HEK293 (cell line): Measurements from ENCODE around the gene ARPC5.

Source experiments
- CTCF ChIA-PET: fragments of 350-600 bp; formaldehyde crosslinking; extraction: SDS; loops from one replicate; lab custom pipeline; 2021; ENCODE audit warnings: antibody characterized with exemption; lab: Yijun Ruan, JAX
- POLR2A ChIA-PET: fragments of 300-600 bp; formaldehyde crosslinking; extraction: SDS; loops from one replicate; lab custom pipeline; 2020; ENCODE audit warnings: antibody characterized with exemption, inconsistent platforms; lab: Yijun Ruan, JAX
- H3K27ac ChIP-seq: fragments of 200-500 bp; sonication (Bioruptor generic); 2 replicates; pipeline ENCODE4 v1.5.1; 2014; ENCODE audit warnings: low read depth, low read length, control low read depth, inconsistent platforms; ENCODE audit errors: extremely low read depth
- H3K36me3 ChIP-seq, 2 experiments: fragments of 200-500 bp in 1 of 2; sonication (Bioruptor generic) in 1 of 2; 1 replicate in 1 of 2; 2 replicates in 1 of 2; pipeline ENCODE4 v1.5.1; 2014 to 2017; ENCODE audit warnings: inconsistent platforms in 2 of 2, low read length in 2 of 2; ENCODE audit not compliant: control insufficient read depth in 2 of 2, insufficient read depth in 1 of 2
- H3K4me1 ChIP-seq: fragments of 200-500 bp; sonication (Bioruptor generic); 2 replicates; pipeline ENCODE4 v1.5.1; 2014; ENCODE audit warnings: mild to moderate bottlenecking, low read length, inconsistent platforms; ENCODE audit not compliant: control insufficient read depth, insufficient read depth
- H3K4me3 ChIP-seq: 2 replicates; pipeline ENCODE4 v1.5.1; 2011; ENCODE audit warnings: low read depth, mild to moderate bottlenecking, control low read depth, low read length, moderate library complexity
- H3K9me3 ChIP-seq: fragments of 200-500 bp; sonication (Bioruptor generic); 2 replicates; pipeline ENCODE4 v1.5.1; 2014; ENCODE audit warnings: low read depth, low read length, inconsistent platforms; ENCODE audit not compliant: control insufficient read depth, insufficient read depth
- CTCF ChIP-seq: fragments of 450-650 bp; formaldehyde crosslinking; IDR thresholded peaks from 2 replicates; pipeline ENCODE4 v1.5.1; 2016; ENCODE audit warnings: missing biosample characterization, missing genetic modification characterization
- KLF17 ChIP-seq: fragments of 450-650 bp; formaldehyde crosslinking; IDR thresholded peaks from 2 replicates; pipeline ENCODE4 v1.5.1; 2016; ENCODE audit warnings: missing biosample characterization, missing genetic modification characterization
- MEIS1 ChIP-seq: sonication (generic); formaldehyde crosslinking; IDR thresholded peaks from 2 replicates; pipeline ENCODE4 v1.8.1; 2022; ENCODE audit warnings: missing genetic modification reagents, mild to moderate bottlenecking, borderline replicate concordance
- OSR2 ChIP-seq: fragments of 450-650 bp; formaldehyde crosslinking; IDR thresholded peaks from 2 replicates; pipeline ENCODE4 v1.5.1; 2016; ENCODE audit warnings: missing biosample characterization, missing genetic modification characterization
- PATZ1 ChIP-seq: fragments of 450-650 bp; formaldehyde crosslinking; IDR thresholded peaks from 2 replicates; pipeline ENCODE4 v1.5.1; 2016; ENCODE audit warnings: missing biosample characterization, missing genetic modification characterization
- TRIM28 ChIP-seq: IDR thresholded peaks from 2 replicates; pipeline ENCODE4 v1.6.1; 2011; ENCODE audit warnings: low read length, control low read depth, borderline replicate concordance
- ZBTB10 ChIP-seq: fragments of 450-650 bp; formaldehyde crosslinking; IDR thresholded peaks from 2 replicates; pipeline ENCODE4 v1.5.1; 2016; ENCODE audit warnings: missing biosample characterization, missing genetic modification characterization
- ZBTB11 ChIP-seq: fragments of 450-650 bp; formaldehyde crosslinking; conservative IDR thresholded peaks from 2 replicates; pipeline ENCODE4 v1.5.1; 2016; ENCODE audit warnings: low read depth, missing biosample characterization, missing genetic modification characterization
- ZFHX2 ChIP-seq: fragments of 450-650 bp; formaldehyde crosslinking; conservative IDR thresholded peaks from 2 replicates; pipeline ENCODE4 v1.5.1; 2016; ENCODE audit warnings: missing biosample characterization, missing genetic modification characterization
- ZNF335 ChIP-seq: fragments of 450-650 bp; formaldehyde crosslinking; conservative IDR thresholded peaks from 2 replicates; pipeline ENCODE4 v1.5.1; 2016; ENCODE audit warnings: missing biosample characterization, missing genetic modification characterization
- ZNF341 ChIP-seq: fragments of 450-650 bp; formaldehyde crosslinking; IDR thresholded peaks from 2 replicates; pipeline ENCODE4; 2016; ENCODE audit warnings: low read depth, missing biosample characterization, missing genetic modification characterization
- ZNF449 ChIP-seq: fragments of 450-650 bp; formaldehyde crosslinking; IDR thresholded peaks from 2 replicates; pipeline ENCODE4 v1.5.1; 2017; ENCODE audit warnings: missing biosample characterization, mild to moderate bottlenecking, missing genetic modification characterization, moderate library complexity
- ZNF544 ChIP-seq: fragments of 450-650 bp; formaldehyde crosslinking; IDR thresholded peaks from 2 replicates; pipeline ENCODE4 v1.5.0; 2017; ENCODE audit warnings: missing biosample characterization, missing genetic modification characterization
- ZNF555 ChIP-seq: fragments of 450-650 bp; formaldehyde crosslinking; conservative IDR thresholded peaks from 2 replicates; pipeline ENCODE4 v1.5.1; 2017; ENCODE audit warnings: missing biosample characterization, mild to moderate bottlenecking, missing genetic modification characterization, inconsistent platforms
- ZNF571 ChIP-seq: fragments of 450-650 bp; formaldehyde crosslinking; IDR thresholded peaks from 2 replicates; pipeline ENCODE4 v1.5.0; 2017; ENCODE audit warnings: missing biosample characterization, missing genetic modification characterization
- ZNF624 ChIP-seq: fragments of 450-650 bp; formaldehyde crosslinking; IDR thresholded peaks from 2 replicates; pipeline ENCODE4 v1.5.1; 2017; ENCODE audit warnings: missing biosample characterization, missing genetic modification characterization
- ZNF645 ChIP-seq: fragments of 450-650 bp; formaldehyde crosslinking; IDR thresholded peaks from 2 replicates; pipeline ENCODE4; 2016; ENCODE audit warnings: missing biosample characterization, missing genetic modification characterization
- ZSCAN16 ChIP-seq: fragments of 450-650 bp; formaldehyde crosslinking; IDR thresholded peaks from 2 replicates; pipeline ENCODE4 v1.5.1; 2016; ENCODE audit warnings: missing biosample characterization, missing genetic modification characterization

The ARPC5 gene

GRCh38 chr1:183633676-183634343, 1.8 kb downstream of the ARPC5 start (continued):
- TF ChIP-seq ZFHX2 (tag by site-specific recombination) (no peak), ZNF555 (tag by site-specific recombination) (no peak), CTCF (tag by site-specific recombination) (peak; percentile 49; the same call in 1 of the 2 replicates), ZSCAN16 (tag by site-specific recombination) (no peak), TRIM28 (no peak), MEIS1 (CRISPR knock-in tag) (no peak), ZNF571 (tag by site-specific recombination) (no peak), KLF17 (no peak), ZNF449 (0 out of 2 replicates have a peak, but pooled peaks have one; percentile 8), ZNF335 (peak; percentile 27; the same call in 1 of the 2 replicates)

- Histone ChIP-seq H3K36me3 (peaks cover 11 to 33% of the 10 kb centered on the region in 2 experiments; a peak in 2 of 3 replicates), H3K4me1 (peaks cover 14% of the 10 kb centered on the region; the same call in 1 of the 2 replicates), H3K4me3 (peak overlapping the region; percentile 86), H3K27ac (no peak overlapping the region), H3K9me3 (no peaks in the 10 kb centered on the region)
- TF ChIP-seq ZNF544 (tag by site-specific recombination) (no peak), ZBTB11 (peak; percentile 89)
- ChIA-PET POLR2A (interaction anchor here (0.7 kb wide), 1 partner anchor 419 kb away, joined by 3 read pairs; the partner anchor contains the start of gene TSEN15), CTCF (interaction anchor here (0.5 to 1.3 kb wide), 5 partner anchors 10 to 1036 kb away, joined by 3 to 4 read pairs (median 3); no protein-coding TSS in a partner anchor)
Observed at GRCh38 chr1:183632964-183633363, 2.6 kb downstream of the ARPC5 start.

GRCh38 chr1:183632114-183632513, 3.5 kb downstream of the ARPC5 start:
- ChIA-PET CTCF (interaction anchor here (0.6 to 1.3 kb wide), 5 partner anchors 9 to 1035 kb away, joined by 3 to 4 read pairs (median 3); no protein-coding TSS in a partner anchor), POLR2A (interaction anchor here (0.7 kb wide), 1 partner anchor 374 kb away, joined by 5 read pairs; no protein-coding TSS in a partner anchor)
- no peak overlapping the region for H3K4me3 ChIP-seq
- peaks cover 11 to 37% of the 10 kb centered on the region in 2 experiments; a peak in 2 of 3 replicates for H3K36me3 ChIP-seq
- H3K9me3 ChIP-seq, result no peaks in the 10 kb centered on the region
- no peak overlapping the region for H3K27ac ChIP-seq
- peaks cover 14% of the 10 kb centered on the region; the same call in 1 of the 2 replicates for H3K4me1 ChIP-seq
- TF ChIP-seq ZNF341 (no peak), PATZ1 (no peak), OSR2 (tag by site-specific recombination) (no peak), ZBTB10 (tag by site-specific recombination) (no peak), ZNF624 (tag by site-specific recombination) (no peak), ZNF645 (tag by site-specific recombination) (no peak)
